ENCODE results near the gene FRMD4A.
"Not testable (repeated sequence)": the region's sequence is repeated elsewhere in the genome, so short reads cannot be mapped to it uniquely, and the experiment has no call there.

FRMD4A gene

GRCh38 chr10:13978533-13979115, 352.1 kb downstream of the FRMD4A start:
- DNase-seq (ENCODE audit: low spot score), result no peak

- no peak for DNase-seq (ENCODE audit: low spot score)
Observed at GRCh38 chr10:13977861-13978532, 352.7 kb downstream of the FRMD4A start.

- no peak for DNase-seq (ENCODE audit: low spot score)
Observed at GRCh38 chr10:13973742-13974141, 357.0 kb downstream of the FRMD4A start.

GRCh38 chr10:13972609-13973008, 358.1 kb downstream of the FRMD4A start:
- no peak for DNase-seq (ENCODE audit: low spot score)

GRCh38 chr10:13971601-13972475, 358.9 kb downstream of the FRMD4A start:
- no peak for DNase-seq (ENCODE audit: low spot score)

GRCh38 chr10:13970957-13971353, 359.8 kb downstream of the FRMD4A start:
- no peak for DNase-seq (ENCODE audit: low spot score)

GRCh38 chr10:13970236-13970956, 360.3 kb downstream of the FRMD4A start:
- no peak for DNase-seq (ENCODE audit: low spot score)

GRCh38 chr10:13969792-13970140, 361.0 kb downstream of the FRMD4A start:
- DNase-seq (ENCODE audit: low spot score), result no peak

- DNase-seq (ENCODE audit: low spot score), result no peak
Observed at GRCh38 chr10:13969118-13969791, 361.5 kb downstream of the FRMD4A start.

- DNase-seq (ENCODE audit: low spot score), result no peak
Observed at GRCh38 chr10:13961853-13962252, 368.9 kb downstream of the FRMD4A start.

GRCh38 chr10:13961097-13961496, 369.6 kb downstream of the FRMD4A start:
- DNase-seq (ENCODE audit: low spot score), result no peak

GRCh38 chr10:13960603-13961002, 370.1 kb downstream of the FRMD4A start:
- no peak for DNase-seq (ENCODE audit: low spot score)

- DNase-seq (ENCODE audit: low spot score), result no peak
Observed at GRCh38 chr10:13959443-13960359, 371.0 kb downstream of the FRMD4A start.

GRCh38 chr10:13957856-13958255, 372.9 kb downstream of the FRMD4A start:
- no peak for DNase-seq (ENCODE audit: low spot score)

GRCh38 chr10:13956826-13957225, 373.9 kb downstream of the FRMD4A start:
- no peak for DNase-seq (ENCODE audit: low spot score)

- DNase-seq (ENCODE audit: low spot score), result no peak
Observed at GRCh38 chr10:13955409-13956068, 375.2 kb downstream of the FRMD4A start.

- not testable (repeated sequence) for DNase-seq (ENCODE audit: low spot score)
Observed at GRCh38 chr10:13954195-13954594, 376.5 kb downstream of the FRMD4A start.

- no peak for DNase-seq (ENCODE audit: low spot score)
Observed at GRCh38 chr10:13953371-13953770, 377.4 kb downstream of the FRMD4A start.

GRCh38 chr10:13950543-13950939, 380.2 kb downstream of the FRMD4A start:
- DNase-seq (ENCODE audit: low spot score), result no peak

- no peak for DNase-seq (ENCODE audit: low spot score)
Observed at GRCh38 chr10:13949844-13950542, 380.7 kb downstream of the FRMD4A start.

Data from CD4-positive, alpha-beta T cell treated with Interleukin-15 for 4 hours (primary cell).